T-helper 1 cell treated with Interleukin-12 subunit alpha and Interleukin-12 subunit beta and Interleukin-4 antibody, amounts not matched to agents 30 ng/mL and 1 ng/mL, for 36 hours (primary cell): ENCODE measurements around the gene EME1. TPM values are rescaled to one million over a fixed set of nuclear protein-coding genes. Genes with fewer than 3 reads are reported as not detected.
"Not testable (repeated sequence)": the region's sequence is repeated elsewhere in the genome, so short reads cannot be mapped to it uniquely, and the experiment has no call there.

Experiments used
- intact Hi-C: fragments of 100-400 bp; cut with micrococcal nuclease; formaldehyde crosslinking; loops from one replicate; pipeline ENCODE4 v1.15.1; 2024
- total RNA-seq: library from RNA; stranded (reverse); gene quantifications from 2 replicates; pipeline ENCODE4 v1.2.3, GENCODE V29; 2022

The EME1 gene
- total RNA-seq, 1 donor from 2014 or later: 13.1 TPM

- intact Hi-C loops: no loop called here
Observed at GRCh38 chr17:50389534-50389933, 16.5 kb downstream of the EME1 start.

- intact Hi-C loops: loop anchor here (10.0 kb wide), 1 partner anchor 312 kb away; the partner anchor contains the start of gene ANKRD40
Observed at GRCh38 chr17:50392621-50393020, 19.6 kb downstream of the EME1 start.

GRCh38 chr17:50393700-50394099 is 20.7 kb downstream of the EME1 start:
- intact Hi-C loops: loop anchor here (10.0 kb wide), 1 partner anchor 311 kb away; the partner anchor contains the start of gene ANKRD40

- intact Hi-C loops: loop anchor here (10.0 kb wide), 1 partner anchor 310 kb away; the partner anchor contains the start of gene ANKRD40
Observed at GRCh38 chr17:50394711-50395110, 21.7 kb downstream of the EME1 start.

- intact Hi-C loops: loop anchor here (1.0 to 10.0 kb wide), 7 partner anchors 23 to 308 kb away; partner anchors contain the start of genes ANKRD40, EME1, MRPL27 and RSAD1
Observed at GRCh38 chr17:50396261-50397110, 23.5 kb downstream of the EME1 start.

- intact Hi-C loops: loop anchor here (1.0 to 10.0 kb wide), 7 partner anchors 24 to 307 kb away; partner anchors contain the start of genes ANKRD40, EME1, MRPL27 and RSAD1
Observed at GRCh38 chr17:50397111-50397918, 24.3 kb downstream of the EME1 start, which contains the start of gene LRRC59. TSS of gene LRRC59 (minus strand) at chr17:50397523. CDS start at chr17:50397317, 206 bp downstream.

GRCh38 chr17:50397919-50398285 is 24.9 kb downstream of the EME1 start:
- intact Hi-C loops: loop anchor here (1.0 to 10.0 kb wide), 7 partner anchors 23 to 307 kb away; partner anchors contain the start of genes ANKRD40, EME1, MRPL27 and RSAD1

- intact Hi-C loops: loop anchor here (10.0 kb wide), 1 partner anchor 306 kb away; the partner anchor contains the start of gene ANKRD40
Observed at GRCh38 chr17:50398672-50399071, 25.6 kb downstream of the EME1 start.

GRCh38 chr17:50399591-50399990 is 26.6 kb downstream of the EME1 start:
- intact Hi-C loops: loop anchor here (10.0 kb wide), 1 partner anchor 305 kb away; the partner anchor contains the start of gene ANKRD40

GRCh38 chr17:50405351-50405750 is 32.3 kb downstream of the EME1 start:
- intact Hi-C loops: not testable (repeated sequence)

GRCh38 chr17:50406578-50406977 is 33.5 kb downstream of the EME1 start:
- intact Hi-C loops: no loop called here

- intact Hi-C loops: no loop called here
Observed at GRCh38 chr17:50407921-50408320, 34.9 kb downstream of the EME1 start.

GRCh38 chr17:50412188-50412732 is 39.2 kb downstream of the EME1 start:
- intact Hi-C loops: no loop called here

GRCh38 chr17:50414808-50415207 is 41.8 kb downstream of the EME1 start:
- intact Hi-C loops: no loop called here

GRCh38 chr17:50419577-50419976 is 46.5 kb downstream of the EME1 start:
- intact Hi-C loops: not testable (repeated sequence)

- intact Hi-C loops: loop anchor here (1.0 kb wide), 2 partner anchors 23 to 59 kb away; partner anchors contain the start of gene LRRC59
Observed at GRCh38 chr17:50420419-50421112, 47.5 kb downstream of the EME1 start.

GRCh38 chr17:50421308-50422051 is 48.5 kb downstream of the EME1 start:
- intact Hi-C loops: loop anchor here (1.0 kb wide), 2 partner anchors 24 to 58 kb away; partner anchors contain the start of gene LRRC59

GRCh38 chr17:50422738-50423137 is 49.7 kb downstream of the EME1 start:
- intact Hi-C loops: no loop called here

GRCh38 chr17:50423553-50424159 is 50.6 kb downstream of the EME1 start:
- intact Hi-C loops: no loop called here
